ENCODE data around the gene MYADM.

MYADM gene

GRCh38 chr19:53885036-53885435 lies 17.4 kb downstream of the MYADM start:
- DNase-seq (ENCODE audit: low read depth in 2 of 2): no peak

GRCh38 chr19:53892301-53892980 lies 24.8 kb downstream of the MYADM start:
- DNase-seq (ENCODE audit: low read depth in 2 of 2): no peak

GRCh38 chr19:53892981-53893325 lies 25.3 kb downstream of the MYADM start:
- no peak for DNase-seq (ENCODE audit: low read depth in 2 of 2)

GRCh38 chr19:53894707-53895106 lies 27.0 kb downstream of the MYADM start:
- DNase-seq (ENCODE audit: low read depth in 2 of 2): no peak

DNA sequence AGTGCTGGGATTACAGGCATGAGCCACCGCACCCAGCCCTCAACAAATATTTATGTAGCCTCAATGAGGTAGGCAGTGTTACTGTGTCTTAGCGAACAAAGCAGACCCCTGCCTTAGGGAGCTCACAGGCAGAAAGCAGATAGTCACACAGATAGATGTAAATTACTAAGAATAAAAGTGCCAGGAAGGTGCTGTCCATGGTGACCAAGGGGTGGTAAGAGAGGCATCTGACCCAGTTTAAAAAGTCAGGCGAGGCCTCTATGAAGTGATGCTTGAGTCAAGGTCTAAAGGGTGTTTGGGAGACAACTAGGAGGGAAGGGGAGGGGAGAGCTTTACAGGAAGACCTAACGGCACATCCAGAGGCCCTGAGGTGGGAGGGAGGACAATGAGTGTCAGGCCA lies 29.0 kb downstream of the MYADM start:
- DNase-seq (ENCODE audit: low read depth in 2 of 2): no peak

- no peak for DNase-seq (ENCODE audit: low read depth in 2 of 2)
Measured at GRCh38 chr19:53897459-53897858, 29.8 kb downstream of the MYADM start.

DNA sequence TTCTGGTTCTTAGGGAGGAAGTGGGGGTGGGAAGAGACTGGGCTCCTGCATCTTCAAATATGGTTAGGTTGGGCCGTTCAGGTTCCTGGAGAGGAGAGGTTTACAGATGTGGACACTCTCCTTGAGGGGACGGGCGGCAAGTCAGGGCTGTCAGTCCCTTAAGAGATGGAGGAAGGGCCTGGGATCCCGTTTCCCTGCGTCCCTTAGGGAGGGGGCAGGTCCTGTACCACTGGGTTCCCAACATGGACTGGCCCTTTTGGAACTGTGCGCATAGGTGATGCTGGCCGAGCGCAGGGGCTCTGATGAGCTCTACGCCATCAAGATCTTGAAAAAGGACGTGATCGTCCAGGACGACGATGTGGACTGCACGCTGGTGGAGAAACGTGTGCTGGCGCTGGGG lies 30.5 kb downstream of the MYADM start:
- DNase-seq (ENCODE audit: low read depth in 2 of 2): no peak

GRCh38 chr19:53898636-53899341 lies 31.1 kb downstream of the MYADM start:
- DNase-seq (ENCODE audit: low read depth in 2 of 2): no peak

DNA sequence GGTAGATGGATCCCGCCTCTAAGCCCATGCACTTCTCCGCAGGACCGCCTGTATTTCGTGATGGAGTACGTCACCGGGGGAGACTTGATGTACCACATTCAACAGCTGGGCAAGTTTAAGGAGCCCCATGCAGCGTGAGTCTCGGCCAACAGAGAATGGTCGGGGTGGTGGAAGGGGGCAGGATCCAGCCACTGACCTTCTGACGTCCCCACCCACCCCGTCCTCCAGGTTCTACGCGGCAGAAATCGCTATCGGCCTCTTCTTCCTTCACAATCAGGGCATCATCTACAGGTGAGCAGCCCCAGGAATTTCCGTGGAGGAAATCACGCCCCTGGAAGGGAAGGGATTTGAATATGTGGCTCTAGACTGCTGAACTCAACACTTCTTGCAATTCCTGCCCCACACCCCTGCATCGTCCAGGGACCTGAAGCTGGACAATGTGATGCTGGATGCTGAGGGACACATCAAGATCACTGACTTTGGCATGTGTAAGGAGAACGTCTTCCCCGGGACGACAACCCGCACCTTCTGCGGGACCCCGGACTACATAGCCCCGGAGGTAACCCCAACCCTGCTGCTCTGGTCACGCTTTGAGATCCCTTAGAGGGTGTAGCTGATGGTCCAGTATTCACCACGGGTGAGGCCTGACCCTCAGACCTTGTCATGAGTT lies 32.6 kb downstream of the MYADM start:
- no peak for DNase-seq (ENCODE audit: low read depth in 2 of 2)

DNA sequence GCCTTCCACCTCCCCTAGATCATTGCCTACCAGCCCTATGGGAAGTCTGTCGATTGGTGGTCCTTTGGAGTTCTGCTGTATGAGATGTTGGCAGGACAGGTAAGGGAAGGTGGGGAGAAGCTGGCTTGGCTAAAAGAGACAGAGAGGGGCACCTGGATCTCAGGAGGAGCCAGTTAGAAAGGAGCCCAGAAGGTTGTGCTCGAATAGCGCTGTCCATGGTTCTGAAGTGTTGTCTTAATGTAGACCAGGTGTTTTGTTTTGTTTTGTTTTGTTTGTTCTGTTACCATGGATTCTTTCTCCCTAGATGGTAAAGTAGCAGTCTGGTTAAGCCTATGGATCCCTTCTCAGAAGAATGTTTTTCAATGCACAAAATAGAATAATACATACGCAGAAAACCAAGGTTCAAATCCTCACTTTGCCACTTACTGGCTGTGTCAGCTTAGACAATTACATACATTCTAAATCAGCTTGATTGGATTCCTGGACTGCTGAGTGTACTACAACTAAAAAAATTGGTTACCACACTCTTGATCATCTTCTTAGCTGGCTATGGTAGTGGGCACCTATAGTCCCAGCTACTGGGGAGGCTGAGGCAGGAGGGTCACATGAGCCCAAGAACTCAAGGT lies 35.5 kb downstream of the MYADM start:
- DNase-seq (ENCODE audit: low read depth in 2 of 2): no peak

DNA sequence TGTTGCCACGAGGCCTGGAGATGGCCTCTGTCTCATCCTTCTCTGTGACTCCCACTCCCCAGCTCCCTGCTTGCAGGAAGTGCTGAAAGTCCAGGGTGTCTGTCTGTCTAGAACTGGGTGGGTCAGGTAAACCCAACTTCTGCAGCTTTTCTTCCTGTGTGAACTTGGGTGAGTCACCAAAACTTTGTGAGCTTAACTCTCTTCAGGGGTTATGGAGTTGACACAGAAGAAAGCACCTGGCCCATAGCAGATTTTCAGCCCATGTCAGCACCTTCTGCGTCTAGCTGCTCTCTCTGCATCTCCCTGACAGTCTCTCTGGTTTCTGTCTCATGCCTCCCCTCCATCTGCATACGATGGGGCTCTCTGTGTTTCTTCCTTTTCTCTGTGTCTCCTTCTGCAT lies 37.2 kb downstream of the MYADM start:
- DNase-seq (ENCODE audit: low read depth in 2 of 2): no peak

GRCh38 chr19:53905787-53906186 lies 38.1 kb downstream of the MYADM start:
- no peak for DNase-seq (ENCODE audit: low read depth in 2 of 2)

DNA sequence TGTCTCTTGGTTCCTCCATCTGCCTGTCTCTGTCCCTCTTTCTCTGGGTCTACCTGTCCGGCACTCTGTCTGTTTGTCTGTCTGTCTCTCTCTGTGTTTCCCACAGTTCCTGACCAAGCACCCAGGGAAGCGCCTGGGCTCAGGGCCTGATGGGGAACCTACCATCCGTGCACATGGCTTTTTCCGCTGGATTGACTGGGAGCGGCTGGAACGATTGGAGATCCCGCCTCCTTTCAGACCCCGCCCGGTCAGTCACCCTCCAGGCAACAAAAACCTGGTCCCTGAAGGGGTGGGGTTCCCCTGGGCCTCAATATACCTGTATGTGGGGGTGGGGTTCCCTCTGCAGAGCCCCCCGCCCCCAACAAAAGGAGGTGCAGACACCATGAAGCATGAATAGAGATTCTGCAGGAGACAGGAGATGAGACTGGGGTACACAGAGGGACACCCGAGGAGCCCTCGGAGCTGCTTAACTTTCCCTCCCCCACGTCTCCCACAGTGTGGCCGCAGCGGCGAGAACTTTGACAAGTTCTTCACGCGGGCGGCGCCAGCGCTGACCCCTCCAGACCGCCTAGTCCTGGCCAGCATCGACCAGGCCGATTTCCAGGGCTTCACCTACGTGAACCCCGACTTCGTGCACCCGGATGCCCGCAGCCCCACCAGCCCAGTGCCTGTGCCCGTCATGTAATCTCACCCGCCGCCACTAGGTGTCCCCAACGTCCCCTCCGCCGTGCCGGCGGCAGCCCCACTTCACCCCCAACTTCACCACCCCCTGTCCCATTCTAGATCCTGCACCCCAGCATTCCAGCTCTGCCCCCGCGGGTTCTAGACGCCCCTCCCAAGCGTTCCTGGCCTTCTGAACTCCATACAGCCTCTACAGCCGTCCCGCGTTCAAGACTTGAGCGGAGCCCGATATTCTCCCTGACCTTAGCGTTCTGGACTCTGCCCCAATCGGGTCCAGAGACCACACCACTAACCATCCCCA lies 38.8 kb downstream of the MYADM start:
- DNase-seq (ENCODE audit: low read depth in 2 of 2): peak; percentile 54 to 71

GRCh38 chr19:53907193-53907581 lies 39.5 kb downstream of the MYADM start:
- no peak for DNase-seq (ENCODE audit: low read depth in 2 of 2)

GRCh38 chr19:53907690-53908089 lies 40.0 kb downstream of the MYADM start:
- DNase-seq (ENCODE audit: low read depth in 2 of 2): no peak

GRCh38 chr19:53908106-53908934 lies 40.6 kb downstream of the MYADM start:
- peak; percentile 50 to 56 for DNase-seq (ENCODE audit: low read depth in 2 of 2)

GRCh38 chr19:53908935-53909415 lies 41.3 kb downstream of the MYADM start, which contains the start of gene CACNG7:
CACNG7 (plus strand) TSS chr19:53909278; CDS start chr19:53912832, 3,554 bp downstream.
- no peak for DNase-seq (ENCODE audit: low read depth in 2 of 2)

DNA sequence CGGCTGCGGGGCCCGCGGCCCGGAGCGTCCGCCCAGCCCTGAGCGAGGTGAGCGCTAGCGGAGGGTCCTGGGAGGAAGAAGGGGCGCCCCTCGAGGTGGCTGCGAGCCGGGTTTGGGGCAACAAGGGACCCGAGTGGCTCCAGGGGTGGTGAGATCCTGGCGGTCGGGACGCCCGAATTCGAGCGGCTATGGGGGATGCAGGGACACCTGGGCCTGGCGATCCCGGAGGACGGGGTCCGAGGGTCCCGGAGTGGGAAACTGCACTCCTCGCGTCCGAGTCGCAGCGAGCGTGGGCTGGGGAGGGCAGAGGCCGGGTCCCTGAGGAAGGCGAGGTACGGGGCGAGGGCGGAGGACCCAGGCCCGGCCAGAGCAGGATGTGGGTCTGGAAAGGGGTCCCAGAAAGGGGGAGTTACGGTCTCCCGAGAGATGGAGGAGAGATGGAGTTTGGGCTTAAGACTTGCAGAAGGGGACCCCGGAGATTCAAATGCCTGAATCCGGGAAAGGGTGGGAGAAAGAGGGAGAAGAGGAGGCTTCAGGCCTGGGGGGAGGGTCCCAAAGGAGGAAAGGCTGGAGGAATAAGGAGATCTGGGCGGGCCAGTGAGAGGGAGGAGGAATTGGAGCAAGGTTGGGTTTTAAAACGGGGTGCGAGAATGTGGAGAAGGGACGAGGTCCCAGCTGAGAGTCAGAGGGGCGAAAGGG lies 41.9 kb downstream of the MYADM start:
- no peak for DNase-seq (ENCODE audit: low read depth in 2 of 2)

GRCh38 chr19:53910170-53910518 lies 42.5 kb downstream of the MYADM start:
- DNase-seq (ENCODE audit: low read depth in 2 of 2): no peak

DNA sequence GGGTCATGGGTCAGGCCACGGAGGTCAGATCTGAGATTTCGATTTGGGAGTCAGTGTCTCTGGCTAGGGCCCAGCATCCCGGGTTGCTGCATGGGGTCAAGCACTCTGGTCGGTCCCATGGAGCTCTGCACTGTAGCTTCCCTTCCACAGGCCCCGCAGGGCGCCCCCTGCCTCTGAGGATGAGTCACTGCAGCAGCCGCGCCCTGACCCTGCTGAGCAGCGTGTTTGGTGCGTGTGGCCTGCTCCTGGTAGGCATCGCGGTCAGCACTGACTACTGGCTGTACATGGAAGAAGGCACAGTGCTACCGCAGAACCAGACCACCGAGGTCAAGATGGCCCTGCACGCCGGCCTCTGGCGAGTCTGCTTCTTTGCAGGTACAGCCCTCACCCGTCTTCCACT lies 45.0 kb downstream of the MYADM start:
- DNase-seq (ENCODE audit: low read depth in 2 of 2): no peak

Data from stimulated activated CD4-positive, alpha-beta T cell treated with anti-CD3 and anti-CD28 coated beads, Interleukin-4, amount 100 ng/mL, for 48 hours (primary cell).